ENCODE data around the gene SUSD1.

DNA sequence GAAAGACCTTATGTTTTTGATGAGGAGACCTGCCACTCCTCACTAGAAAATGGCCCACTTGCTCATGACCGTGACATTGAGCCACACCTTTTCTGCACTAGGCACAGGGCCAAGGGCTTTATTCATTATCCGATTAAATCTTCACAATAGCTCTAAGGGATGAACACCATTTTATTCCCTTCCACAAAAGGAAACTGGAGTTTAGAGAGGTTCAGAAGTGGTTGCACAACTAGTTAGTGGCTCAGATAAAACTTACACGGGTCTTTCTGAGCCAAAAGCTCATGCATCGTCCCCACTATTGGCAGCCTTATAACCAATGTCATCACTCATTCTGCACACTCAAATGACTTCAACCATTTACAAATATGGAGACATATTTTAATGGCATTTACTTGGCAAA is 39.4 kb downstream of the SUSD1 start:
- TF ChIP-seq, protein P1, sequence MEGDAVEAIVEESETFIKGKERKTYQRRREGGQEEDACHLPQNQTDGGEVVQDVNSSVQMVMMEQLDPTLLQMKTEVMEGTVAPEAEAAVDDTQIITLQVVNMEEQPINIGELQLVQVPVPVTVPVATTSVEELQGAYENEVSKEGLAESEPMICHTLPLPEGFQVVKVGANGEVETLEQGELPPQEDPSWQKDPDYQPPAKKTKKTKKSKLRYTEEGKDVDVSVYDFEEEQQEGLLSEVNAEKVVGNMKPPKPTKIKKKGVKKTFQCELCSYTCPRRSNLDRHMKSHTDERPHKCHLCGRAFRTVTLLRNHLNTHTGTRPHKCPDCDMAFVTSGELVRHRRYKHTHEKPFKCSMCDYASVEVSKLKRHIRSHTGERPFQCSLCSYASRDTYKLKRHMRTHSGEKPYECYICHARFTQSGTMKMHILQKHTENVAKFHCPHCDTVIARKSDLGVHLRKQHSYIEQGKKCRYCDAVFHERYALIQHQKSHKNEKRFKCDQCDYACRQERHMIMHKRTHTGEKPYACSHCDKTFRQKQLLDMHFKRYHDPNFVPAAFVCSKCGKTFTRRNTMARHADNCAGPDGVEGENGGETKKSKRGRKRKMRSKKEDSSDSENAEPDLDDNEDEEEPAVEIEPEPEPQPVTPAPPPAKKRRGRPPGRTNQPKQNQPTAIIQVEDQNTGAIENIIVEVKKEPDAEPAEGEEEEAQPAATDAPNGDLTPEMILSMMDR (IDR thresholded peaks at IDR 0.05; ENCODE audit: borderline replicate concordance, extremely low read depth, low read length, poor library complexity, severe bottlenecking): no peak
- TF ChIP-seq EZH2 (IDR thresholded peaks at IDR 0.05; ENCODE audit: borderline replicate concordance, low read depth, low read length, severe bottlenecking): no peak

Measured in DND-41 (cell line).